PFSK-1 (cell line): ENCODE measurements around the gene HLA-DRB5.

ENCODE experiments used
- POLR2AphosphoS5 ChIP-seq: IDR thresholded peaks from 2 replicates; pipeline ENCODE4 v1.6.1; 2012; ENCODE audit warnings: low read depth, mild to moderate bottlenecking, control low read depth, low read length, moderate library complexity
- REST ChIP-seq, 2 experiments: IDR thresholded peaks; 2 replicates each; pipeline versions ENCODE4 v1.6.1 to v1.8.0; 2011 to 2012; ENCODE audit warnings: low read depth in 2 of 2, low read length in 2 of 2, control low read depth in 1 of 2, inconsistent platforms in 1 of 2, mild to moderate bottlenecking in 1 of 2, moderate library complexity in 1 of 2; ENCODE audit not compliant: insufficient read depth in 1 of 2
- SIN3A ChIP-seq: IDR thresholded peaks from 2 replicates; pipeline ENCODE4 v1.6.1; 2012; ENCODE audit warnings: mild to moderate bottlenecking, low read length, moderate library complexity, borderline replicate concordance; ENCODE audit not compliant: insufficient read depth
- TAF1 ChIP-seq: IDR thresholded peaks from 2 replicates; pipeline ENCODE4 v1.6.1; 2012; ENCODE audit warnings: low read length, control low read depth, borderline replicate concordance; ENCODE audit not compliant: insufficient read depth

- TF ChIP-seq POLR2AphosphoS5 = no peak
- TF ChIP-seq REST (IDR thresholded peaks at IDR 0.05; ENCODE audit: insufficient read depth in 1 of 2, low read depth in 2 of 2, low read length in 2 of 2) = no peak
- no peak for TF ChIP-seq TAF1
- TF ChIP-seq SIN3A = no peak
Observed at GRCh38 chr6:32553037-32553742, 23.1 kb upstream of the HLA-DRB5 start.
